H1 (cell line): ENCODE data around the gene TUBB1.
A peak's percentile ranks its signal among the peaks of the same experiment; 100 is the strongest.

Experiments
- CBX8 ChIP-seq: fragments of 300-800, 300-1000 bp; sonication (generic); IDR thresholded peaks from 2 replicates; pipeline ENCODE4 v1.7.1; 2016; ENCODE audit warnings: low read depth, low read length, borderline replicate concordance
- CTCF ChIP-seq, 3 experiments: IDR thresholded peaks; 1 replicate in 2 of 3; 2 replicates in 1 of 3; pipeline versions ENCODE4 v1.5.1 to v1.6.1; 2011; ENCODE audit warnings: low read length in 3 of 3, mild to moderate bottlenecking in 3 of 3, inconsistent platforms in 2 of 3, low read depth in 1 of 3, moderate library complexity in 1 of 3; ENCODE audit not compliant: insufficient read depth in 1 of 3; ENCODE audit errors: control extremely low read depth in 1 of 3
- EZH2 ChIP-seq: fragments of 200-600 bp; sonication (generic); IDR thresholded peaks from 2 replicates; pipeline ENCODE4 v1.7.1; 2012; ENCODE audit warnings: low read depth, mild to moderate bottlenecking, moderate library complexity, low read length, inconsistent platforms; ENCODE audit not compliant: severe bottlenecking
- MAFK ChIP-seq: IDR thresholded peaks from 2 replicates; pipeline ENCODE4 v1.6.1; 2012; ENCODE audit warnings: low read depth, mild to moderate bottlenecking, improper control_type of control experiment, low read length
- POLR2A ChIP-seq, 2 experiments: IDR thresholded peaks; 1 replicate in 1 of 2; 2 replicates in 1 of 2; pipeline ENCODE4 v1.6.1; 2011; ENCODE audit warnings: low read depth in 2 of 2, low read length in 2 of 2, mild to moderate bottlenecking in 2 of 2; ENCODE audit errors: control extremely low read depth in 1 of 2
- POLR2AphosphoS5 ChIP-seq: IDR thresholded peaks from 2 replicates; pipeline ENCODE4 v1.6.1; 2011; ENCODE audit warnings: low read depth, low read length
- RBBP5 ChIP-seq: IDR thresholded peaks from 2 replicates; pipeline ENCODE4 v1.7.1; 2012; ENCODE audit warnings: low read depth, mild to moderate bottlenecking, inconsistent platforms, low read length, moderate library complexity, borderline replicate concordance
- SIN3A ChIP-seq, 2 experiments: IDR thresholded peaks in 1 of 2; conservative IDR thresholded peaks in 1 of 2; 2 replicates each; pipeline ENCODE4 v1.6.1; 2011 to 2012; ENCODE audit warnings: low read length in 2 of 2, improper control_type of control experiment in 1 of 2, low read depth in 1 of 2, mild to moderate bottlenecking in 1 of 2
- SP1 ChIP-seq: IDR thresholded peaks from 2 replicates; pipeline ENCODE4 v1.6.1; 2011; ENCODE audit warnings: low read depth, low read length

DNA sequence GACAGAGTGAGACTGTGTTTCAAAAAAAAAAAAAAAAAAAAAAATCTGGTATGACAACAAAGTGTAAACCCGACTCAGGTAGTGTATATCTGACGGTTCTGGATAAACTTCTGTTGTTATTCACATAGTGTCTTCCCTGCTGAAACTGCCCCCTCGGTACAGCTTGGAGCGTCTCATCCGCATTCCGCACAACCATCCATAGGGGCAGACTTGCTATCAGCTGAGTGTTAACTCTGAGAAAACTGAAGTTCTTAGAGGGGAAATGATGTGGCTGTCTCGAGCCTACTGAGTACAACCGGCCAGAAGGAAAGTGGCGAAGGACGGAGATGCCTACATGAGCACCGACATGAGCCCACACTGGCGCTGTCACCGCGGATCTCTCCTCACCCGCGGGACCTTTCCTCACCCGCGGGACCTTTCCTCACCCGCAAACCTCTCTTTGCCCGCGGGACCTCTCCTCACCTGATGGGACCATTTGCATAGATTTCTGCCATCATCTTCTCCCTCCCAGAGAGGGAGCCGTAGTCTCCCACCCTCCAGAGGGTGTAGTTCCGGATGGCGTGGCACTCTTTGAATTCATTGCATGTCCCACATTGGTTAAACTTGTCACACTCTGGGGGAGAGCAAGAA is 22.0 kb upstream of the TUBB1 start:
- TF ChIP-seq CTCF (IDR thresholded peaks at IDR 0.05; ENCODE audit: control extremely low read depth in 1 of 3, insufficient read depth in 1 of 3, low read depth in 1 of 3, low read length in 3 of 3), result peak in 1 of 3 experiments; percentile 7; a peak in 1 of 4 replicates
- no peak for TF ChIP-seq MAFK
- TF ChIP-seq CBX8, result no peak
- no peak for TF ChIP-seq SP1
- no peak for TF ChIP-seq POLR2A (IDR thresholded peaks at IDR 0.05; ENCODE audit: control extremely low read depth in 1 of 2, low read depth in 2 of 2, low read length in 2 of 2)
- no peak for TF ChIP-seq POLR2AphosphoS5
- TF ChIP-seq SIN3A (conservative IDR thresholded peaks at IDR 0.05 in 1 of 2, IDR thresholded peaks at IDR 0.05 in 1 of 2; ENCODE audit: low read depth in 1 of 2, low read length in 2 of 2), result no peak
- TF ChIP-seq EZH2, result no peak
- TF ChIP-seq RBBP5, result no peak
